ENCODE results near the gene PHLDA3.

PHLDA3 gene

DNA sequence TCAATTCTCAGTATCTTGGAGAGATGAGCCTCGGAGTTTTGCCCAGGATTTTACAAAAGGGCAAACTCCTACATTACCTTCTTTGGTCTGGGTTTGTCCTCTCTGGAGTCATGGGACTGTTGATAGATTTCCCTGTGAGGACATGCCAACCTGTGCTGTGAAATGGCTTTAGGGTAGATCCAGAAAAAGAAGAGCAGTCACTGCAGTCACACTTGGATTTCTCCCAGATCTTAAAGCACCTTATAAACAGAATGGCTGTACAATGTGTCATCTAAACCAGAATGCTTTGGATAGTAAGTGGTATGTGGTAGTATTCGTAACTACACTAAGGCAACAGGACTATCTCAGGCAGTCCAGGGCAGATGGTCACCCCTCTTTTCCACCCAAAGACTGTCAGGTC lies 39.8 kb upstream of the PHLDA3 start:
- DNase-seq (ENCODE audit: low read depth in 1 of 2, low spot score in 1 of 2): no peak
- TF ChIP-seq GABPA (IDR thresholded peaks at IDR 0.05; ENCODE audit: low read depth) (no peak), CTCF (IDR thresholded peaks at IDR 0.05; ENCODE audit: insufficient read depth, low read length) (no peak), SPI1 (IDR thresholded peaks at IDR 0.05; ENCODE audit: borderline replicate concordance, low read depth) (no peak), REST (IDR thresholded peaks at IDR 0.05; ENCODE audit: insufficient replicate concordance, low read depth) (no peak), POLR2AphosphoS5 (IDR thresholded peaks at IDR 0.05; ENCODE audit: low read depth) (no peak)
- no peak overlapping the region for H3K27ac ChIP-seq (replicated peaks)

GRCh38 chr1:201507360-201507675 lies 38.3 kb upstream of the PHLDA3 start:
- Histone ChIP-seq H3K27ac (replicated peaks) (peak overlapping the region; percentile 68), H3K4me3 (replicated peaks; ENCODE audit: insufficient read depth, low read length) (peak overlapping the region; percentile 78), H3K27me3 (ENCODE audit: insufficient read depth, poor library complexity, severe bottlenecking) (no peaks in the 10 kb centered on the region)
- DNase-seq (ENCODE audit: low read depth in 1 of 2, low spot score in 1 of 2): no peak
- no peak for TF ChIP-seq POLR2AphosphoS5 (IDR thresholded peaks at IDR 0.05; ENCODE audit: low read depth)
- no peak for TF ChIP-seq CTCF (IDR thresholded peaks at IDR 0.05; ENCODE audit: insufficient read depth, low read length)
- no peak for TF ChIP-seq GABPA (IDR thresholded peaks at IDR 0.05; ENCODE audit: low read depth)
- no peak for TF ChIP-seq REST (IDR thresholded peaks at IDR 0.05; ENCODE audit: insufficient replicate concordance, low read depth)
- no peak for TF ChIP-seq SPI1 (IDR thresholded peaks at IDR 0.05; ENCODE audit: borderline replicate concordance, low read depth)

More for the DNA sequence above, 39.8 kb upstream of the PHLDA3 start:
- Histone ChIP-seq H3K27me3 (ENCODE audit: insufficient read depth, poor library complexity, severe bottlenecking) (no peaks in the 10 kb centered on the region), H3K4me3 (replicated peaks; ENCODE audit: insufficient read depth, low read length) (no peak overlapping the region)

- Histone ChIP-seq H3K4me3 (replicated peaks; ENCODE audit: insufficient read depth, low read length) (peak within 1 kb of the TSS; percentile 78), H3K27me3 (ENCODE audit: insufficient read depth, poor library complexity, severe bottlenecking) (no peaks in the 10 kb centered on the region), H3K27ac (replicated peaks) (peak within 1 kb of the TSS; percentile 68)
- peak; percentile 72 to 83 for DNase-seq (ENCODE audit: low read depth in 1 of 2, low spot score in 1 of 2)
- TF ChIP-seq GABPA (IDR thresholded peaks at IDR 0.05; ENCODE audit: low read depth) (peak; percentile 50; the same call in 1 of the 2 replicates), CTCF (IDR thresholded peaks at IDR 0.05; ENCODE audit: insufficient read depth, low read length) (no peak), POLR2AphosphoS5 (IDR thresholded peaks at IDR 0.05; ENCODE audit: low read depth) (peak; percentile 76)
Observed at GRCh38 chr1:201506557-201507359, 37.8 kb upstream of the PHLDA3 start, which contains the start of gene CSRP1. CSRP1 (minus strand) TSS chr1:201507123; CDS start chr1:201496303, 10,820 bp downstream.

Measured in HL-60 (cell line).